Duodenal mucosa (tissue), 2 donors: ENCODE data around the gene LIPE.

Source experiments
- H3K27ac ChIP-seq: one replicate; pipeline ENCODE4 v1.7.0; 2013; ENCODE audit warnings: low read depth, low read length
- H3K27me3 ChIP-seq, 2 donors: one replicate each; pipeline ENCODE4 v1.7.0; 2013; ENCODE audit warnings: low read length in 2 of 2, control low read depth in 1 of 2; ENCODE audit not compliant: insufficient read depth in 2 of 2, control insufficient read depth in 1 of 2
- H3K36me3 ChIP-seq, 2 donors: one replicate each; pipeline ENCODE4 v1.7.0; 2013; ENCODE audit warnings: low read length in 2 of 2, control low read depth in 1 of 2; ENCODE audit not compliant: insufficient read depth in 2 of 2, control insufficient read depth in 1 of 2
- H3K4me1 ChIP-seq, 2 donors: one replicate each; pipeline ENCODE4 v1.7.0; 2013; ENCODE audit warnings: low read length in 2 of 2, control low read depth in 1 of 2; ENCODE audit not compliant: insufficient read depth in 2 of 2, control insufficient read depth in 1 of 2
- H3K4me3 ChIP-seq, 2 donors: one replicate each; pipeline ENCODE4 v1.7.0; 2013; ENCODE audit warnings: low read length in 2 of 2, low read depth in 1 of 2
- H3K9ac ChIP-seq, 2 donors: one replicate each; pipeline ENCODE4 v1.7.0; 2013; ENCODE audit warnings: low read length in 2 of 2, low read depth in 1 of 2
- H3K9me3 ChIP-seq, 2 donors: one replicate each; pipeline ENCODE4 v1.7.0; 2013; ENCODE audit warnings: low read length in 2 of 2, control low read depth in 1 of 2; ENCODE audit not compliant: control insufficient read depth in 1 of 2

Gene LIPE, protein sequence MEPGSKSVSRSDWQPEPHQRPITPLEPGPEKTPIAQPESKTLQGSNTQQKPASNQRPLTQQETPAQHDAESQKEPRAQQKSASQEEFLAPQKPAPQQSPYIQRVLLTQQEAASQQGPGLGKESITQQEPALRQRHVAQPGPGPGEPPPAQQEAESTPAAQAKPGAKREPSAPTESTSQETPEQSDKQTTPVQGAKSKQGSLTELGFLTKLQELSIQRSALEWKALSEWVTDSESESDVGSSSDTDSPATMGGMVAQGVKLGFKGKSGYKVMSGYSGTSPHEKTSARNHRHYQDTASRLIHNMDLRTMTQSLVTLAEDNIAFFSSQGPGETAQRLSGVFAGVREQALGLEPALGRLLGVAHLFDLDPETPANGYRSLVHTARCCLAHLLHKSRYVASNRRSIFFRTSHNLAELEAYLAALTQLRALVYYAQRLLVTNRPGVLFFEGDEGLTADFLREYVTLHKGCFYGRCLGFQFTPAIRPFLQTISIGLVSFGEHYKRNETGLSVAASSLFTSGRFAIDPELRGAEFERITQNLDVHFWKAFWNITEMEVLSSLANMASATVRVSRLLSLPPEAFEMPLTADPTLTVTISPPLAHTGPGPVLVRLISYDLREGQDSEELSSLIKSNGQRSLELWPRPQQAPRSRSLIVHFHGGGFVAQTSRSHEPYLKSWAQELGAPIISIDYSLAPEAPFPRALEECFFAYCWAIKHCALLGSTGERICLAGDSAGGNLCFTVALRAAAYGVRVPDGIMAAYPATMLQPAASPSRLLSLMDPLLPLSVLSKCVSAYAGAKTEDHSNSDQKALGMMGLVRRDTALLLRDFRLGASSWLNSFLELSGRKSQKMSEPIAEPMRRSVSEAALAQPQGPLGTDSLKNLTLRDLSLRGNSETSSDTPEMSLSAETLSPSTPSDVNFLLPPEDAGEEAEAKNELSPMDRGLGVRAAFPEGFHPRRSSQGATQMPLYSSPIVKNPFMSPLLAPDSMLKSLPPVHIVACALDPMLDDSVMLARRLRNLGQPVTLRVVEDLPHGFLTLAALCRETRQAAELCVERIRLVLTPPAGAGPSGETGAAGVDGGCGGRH

DNA sequence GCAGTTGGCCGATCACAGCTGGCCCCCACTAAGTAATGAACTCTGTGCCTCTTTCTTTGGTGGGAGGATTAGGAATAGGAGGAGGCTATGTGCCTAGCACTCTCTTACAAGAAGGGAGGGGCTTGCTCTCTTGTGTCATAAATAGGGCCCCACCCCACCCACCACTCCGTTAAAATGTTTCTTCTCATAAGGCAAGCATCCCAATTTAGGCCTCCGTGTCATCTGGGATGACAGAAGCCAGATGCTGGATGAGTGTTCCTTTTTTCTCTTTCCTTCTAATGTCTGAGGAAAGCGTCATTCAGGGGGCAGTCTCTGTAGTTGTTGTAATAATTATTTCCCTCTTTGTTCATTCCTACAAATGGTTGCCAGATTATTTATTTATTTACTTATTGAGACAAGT lies at the start of gene LIPE:
LIPE (minus strand) TSS at position 76 of the 400 bp plus-strand sequence. CDS start 239 bp downstream, outside the sequence.
- H3K27ac ChIP-seq = no peak within 1 kb of the TSS

GRCh38 chr19:42475366-42475765 lies 48.2 kb upstream of the LIPE start:
- Histone ChIP-seq H3K9ac (no peak overlapping the region), H3K36me3 (no peaks in the 10 kb centered on the region), H3K27ac (no peak overlapping the region), H3K9me3 (no peaks in the 10 kb centered on the region), H3K4me3 (no peak overlapping the region), H3K4me1 (peaks cover 0 to 1% of the 10 kb centered on the region in 2 donors), H3K27me3 (no peaks in the 10 kb centered on the region)

More for the DNA sequence above, at the start of gene LIPE:
- H3K9me3 ChIP-seq = no peaks in the 10 kb centered on the region
- no peaks in the 10 kb centered on the region for H3K36me3 ChIP-seq
- H3K4me3 ChIP-seq = no peak within 1 kb of the TSS
- H3K9ac ChIP-seq = no peak within 1 kb of the TSS
- H3K27me3 ChIP-seq = no peaks in the 10 kb centered on the region
- H3K4me1 ChIP-seq = peaks cover 14 to 18% of the 10 kb centered on the region in 2 donors

- no peaks in the 10 kb centered on the region for H3K27me3 ChIP-seq
- no peak overlapping the region for H3K9ac ChIP-seq
- peaks cover 0 to 1% of the 10 kb centered on the region in 2 donors for H3K4me1 ChIP-seq
- no peaks in the 10 kb centered on the region for H3K9me3 ChIP-seq
- H3K27ac ChIP-seq = no peak overlapping the region
- no peaks in the 10 kb centered on the region for H3K36me3 ChIP-seq
- H3K4me3 ChIP-seq = no peak overlapping the region
Observed at GRCh38 chr19:42474743-42475142, 47.6 kb upstream of the LIPE start.

DNA sequence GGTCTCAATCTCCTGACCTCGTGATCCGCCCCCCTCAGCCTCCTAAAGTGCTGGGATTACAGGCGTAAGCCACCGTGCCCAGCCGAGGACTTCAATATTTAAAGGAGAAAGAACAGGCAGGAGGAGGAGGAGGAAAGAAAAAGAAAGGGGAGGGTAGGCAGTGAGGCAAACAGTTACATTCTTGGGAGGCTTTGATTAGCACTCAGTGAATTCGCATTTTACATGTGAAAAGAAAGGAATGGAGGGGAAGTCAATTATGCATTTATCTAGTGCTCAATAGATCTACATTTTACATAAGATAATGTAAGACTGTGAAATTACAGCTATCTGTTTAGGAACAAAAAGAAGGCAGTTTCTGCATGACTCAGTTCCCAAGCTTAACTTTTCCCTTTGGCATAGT lies 46.5 kb upstream of the LIPE start:
- Histone ChIP-seq H3K27ac (no peak overlapping the region), H3K9me3 (no peaks in the 10 kb centered on the region), H3K36me3 (no peaks in the 10 kb centered on the region), H3K4me3 (no peak overlapping the region), H3K27me3 (no peaks in the 10 kb centered on the region), H3K4me1 (peaks cover 0 to 4% of the 10 kb centered on the region in 2 donors), H3K9ac (no peak overlapping the region)

GRCh38 chr19:42472402-42473147 lies 45.4 kb upstream of the LIPE start:
- no peaks in the 10 kb centered on the region for H3K27me3 ChIP-seq
- H3K27ac ChIP-seq = no peak overlapping the region
- H3K4me1 ChIP-seq = peaks cover 4 to 9% of the 10 kb centered on the region in 2 donors
- no peak overlapping the region for H3K9ac ChIP-seq
- no peaks in the 10 kb centered on the region for H3K36me3 ChIP-seq
- H3K4me3 ChIP-seq = no peak overlapping the region
- no peaks in the 10 kb centered on the region for H3K9me3 ChIP-seq

GRCh38 chr19:42471554-42472249 lies 44.5 kb upstream of the LIPE start:
- Histone ChIP-seq H3K27ac (no peak overlapping the region), H3K9ac (no peak overlapping the region), H3K36me3 (no peaks in the 10 kb centered on the region), H3K9me3 (no peaks in the 10 kb centered on the region), H3K27me3 (no peaks in the 10 kb centered on the region), H3K4me3 (no peak overlapping the region), H3K4me1 (peaks cover 4 to 9% of the 10 kb centered on the region in 2 donors)

DNA sequence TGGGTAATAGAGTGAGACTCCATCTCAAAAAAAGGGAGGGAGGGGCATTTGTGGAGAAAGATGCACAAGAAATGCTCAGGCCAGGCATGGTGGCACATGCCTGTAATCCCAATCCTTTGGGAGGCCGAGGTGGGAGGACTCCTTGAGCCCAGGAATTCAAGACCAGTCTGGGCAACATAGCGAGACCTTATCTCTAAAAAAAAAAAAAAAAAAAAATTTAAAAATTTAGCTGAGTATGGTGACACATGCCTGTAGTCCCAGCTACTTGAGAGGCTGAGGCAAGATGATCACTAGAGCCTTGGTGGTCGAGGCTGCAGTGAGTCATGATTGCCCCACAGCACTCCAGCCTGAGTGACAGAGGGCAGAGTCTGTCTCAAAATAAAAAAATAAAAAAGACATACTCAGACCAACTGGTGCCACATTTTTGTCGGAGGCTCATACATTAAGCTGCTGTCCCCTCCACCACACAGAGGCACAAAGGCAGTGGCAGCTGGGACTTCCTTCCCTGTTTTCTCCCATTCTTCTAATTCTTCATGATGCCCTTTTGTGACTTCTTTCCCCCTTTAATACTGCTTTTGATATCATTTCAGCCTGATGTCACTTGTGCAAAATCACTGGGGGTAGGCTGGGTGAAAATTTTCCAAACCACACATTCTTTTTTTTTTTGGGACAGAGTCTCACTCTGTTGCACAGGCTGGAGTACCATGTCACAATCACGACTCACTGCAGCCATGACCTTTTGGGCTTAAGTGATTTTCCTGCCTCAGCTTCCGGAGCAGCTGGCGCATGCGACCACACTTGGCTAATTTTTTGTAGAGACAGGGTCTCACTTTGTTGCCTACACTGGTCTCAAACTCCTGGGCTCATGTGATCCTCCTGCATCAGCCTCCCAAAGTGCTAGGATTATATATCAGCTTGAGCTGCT lies 42.4 kb upstream of the LIPE start:
- Histone ChIP-seq H3K9me3 (no peaks in the 10 kb centered on the region), H3K36me3 (no peaks in the 10 kb centered on the region), H3K27me3 (no peaks in the 10 kb centered on the region), H3K4me1 (peaks cover 9 to 14% of the 10 kb centered on the region in 2 donors), H3K4me3 (no peak overlapping the region), H3K27ac (no peak overlapping the region), H3K9ac (no peak overlapping the region)

DNA sequence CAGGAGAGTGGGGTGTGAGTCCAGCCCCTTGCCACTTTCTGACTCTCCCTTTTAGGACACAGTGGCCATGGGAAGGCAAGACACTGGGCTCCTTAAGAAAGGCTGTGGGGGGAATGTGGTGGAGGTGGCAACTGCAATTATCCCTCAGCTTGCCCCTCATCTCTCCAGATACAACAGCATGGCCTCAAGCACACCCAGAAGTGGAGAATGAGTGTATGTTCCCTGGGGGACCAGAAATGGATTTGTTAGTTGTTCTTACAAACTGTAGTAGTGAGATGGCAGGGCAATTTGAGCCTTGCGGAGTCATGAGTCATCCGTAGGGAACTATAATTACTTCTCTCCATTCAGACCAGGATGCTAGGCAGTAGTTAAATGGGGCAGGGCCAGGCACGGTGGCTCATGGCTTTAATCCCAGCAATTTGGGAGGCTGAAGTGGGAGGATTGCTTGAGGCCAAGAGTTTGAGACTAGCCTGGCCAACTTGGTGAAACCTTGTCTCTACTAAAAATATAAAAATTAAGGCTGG lies 41.1 kb upstream of the LIPE start:
- Histone ChIP-seq H3K9me3 (no peaks in the 10 kb centered on the region), H3K9ac (no peak overlapping the region), H3K4me3 (no peak overlapping the region), H3K4me1 (peaks cover 9 to 14% of the 10 kb centered on the region in 2 donors), H3K27me3 (no peaks in the 10 kb centered on the region), H3K27ac (no peak overlapping the region), H3K36me3 (no peaks in the 10 kb centered on the region)
